Measurements from ENCODE around the gene SRRM1.

Gene SRRM1

GRCh38 chr1:24642481-24643362 lies at the start of gene SRRM1:
SRRM1 (plus strand) TSS chr1:24643302; CDS start chr1:24643327, 25 bp downstream.
- peak; percentile 99 to 100 for DNase-seq

- no peak for DNase-seq
Observed at GRCh38 chr1:24594328-24594598, 48.8 kb upstream of the SRRM1 start.

- no peak for DNase-seq
Observed at GRCh38 chr1:24596401-24596880, 46.7 kb upstream of the SRRM1 start.

GRCh38 chr1:24599265-24599664 lies 43.8 kb upstream of the SRRM1 start:
- no peak for DNase-seq

- DNase-seq, result no peak
Observed at GRCh38 chr1:24600551-24600950, 42.6 kb upstream of the SRRM1 start.

GRCh38 chr1:24605534-24606295 lies 37.4 kb upstream of the SRRM1 start:
- DNase-seq, result no peak

GRCh38 chr1:24606296-24606605 lies 36.9 kb upstream of the SRRM1 start:
- no peak for DNase-seq

- no peak for DNase-seq
Observed at GRCh38 chr1:24606621-24607020, 36.5 kb upstream of the SRRM1 start.

- DNase-seq, result no peak
Observed at GRCh38 chr1:24609949-24610517, 33.1 kb upstream of the SRRM1 start.

- no peak for DNase-seq
Observed at GRCh38 chr1:24619376-24619775, 23.7 kb upstream of the SRRM1 start.

GRCh38 chr1:24620678-24621077 lies 22.4 kb upstream of the SRRM1 start:
- DNase-seq, result no peak

- DNase-seq, result no peak
Observed at GRCh38 chr1:24621121-24621520, 22.0 kb upstream of the SRRM1 start.

- DNase-seq, result no peak
Observed at GRCh38 chr1:24622218-24622617, 20.9 kb upstream of the SRRM1 start.

GRCh38 chr1:24632832-24633175 lies 10.3 kb upstream of the SRRM1 start:
- DNase-seq, result no peak

GRCh38 chr1:24635195-24635843 lies 7.8 kb upstream of the SRRM1 start:
- DNase-seq, result peak; percentile 22 to 33

- no peak for DNase-seq
Observed at GRCh38 chr1:24636661-24637357, 6.3 kb upstream of the SRRM1 start.

GRCh38 chr1:24639094-24639493 lies 4.0 kb upstream of the SRRM1 start:
- DNase-seq, result no peak

- DNase-seq, result no peak
Observed at GRCh38 chr1:24639881-24640280, 3.2 kb upstream of the SRRM1 start.

- no peak for DNase-seq
Observed at GRCh38 chr1:24640288-24640687, 2.8 kb upstream of the SRRM1 start.

GRCh38 chr1:24641646-24642151 lies 1.4 kb upstream of the SRRM1 start:
- no peak for DNase-seq

GRCh38 chr1:24643363-24644099 lies 429 bp downstream of the SRRM1 start:
- no peak for DNase-seq

GRCh38 chr1:24644100-24644384 lies 940 bp downstream of the SRRM1 start:
- no peak for DNase-seq

Measured in cerebellar nuclear complex (tissue), 1 donor.